Bladder microvascular endothelial cell (primary cell): ENCODE measurements around the gene ALDH1A1. TPM values are rescaled to one million over a fixed set of nuclear protein-coding genes. Genes with fewer than 3 reads are reported as not detected.

Source experiments
- total RNA-seq: library from RNA; depleted of rRNA; stranded (reverse); fragments of >200 nt; gene quantifications from 2 replicates; pipeline ENCODE4 v1.2.3, GENCODE V29; 2014

The ALDH1A1 gene
- 109 and 3,182 TPM in 2 replicates for total RNA-seq

DNA sequence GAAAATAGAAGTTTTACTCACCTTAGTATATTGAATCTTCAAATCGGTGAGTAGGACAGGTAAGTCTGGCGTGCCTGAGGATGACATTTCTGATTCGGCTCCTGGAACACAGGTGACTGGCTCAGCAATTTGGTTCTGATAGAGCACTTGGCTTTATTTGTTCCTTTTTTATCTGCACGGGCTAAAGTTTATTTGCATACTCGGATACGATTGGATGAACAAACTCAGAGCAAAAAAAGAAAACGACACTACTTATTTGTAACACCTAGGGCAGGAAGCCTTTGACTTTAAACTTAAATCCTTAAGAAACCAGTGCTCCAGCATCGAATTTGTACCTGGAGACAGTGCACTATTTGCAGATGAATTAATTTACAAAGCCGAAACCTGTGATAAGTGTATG, at the start of gene ALDH1A1:
Gene ALDH1A1 (minus strand): TSS at position 140 of the 400 bp plus-strand sequence. CDS start 53 bp downstream, at position 87.

Other genes starting within 250 kb of the ALDH1A1 start
- gene ANXA1, start 198.8 kb upstream of the ALDH1A1 start, total RNA-seq = 1,056 and 1,273 TPM in 2 replicates